GM11168 (cell line): Measurements from ENCODE around the gene ZMIZ1.

ENCODE experiments used
- in situ Hi-C: fragments of 300-500 bp; cut with MboI; formaldehyde crosslinking; loops from one replicate; pipeline ENCODE4 v1.12.0; 2022; ENCODE audit warnings: low sequenced_read_pairs; ENCODE audit not compliant: unreplicated experiment

Gene ZMIZ1

DNA sequence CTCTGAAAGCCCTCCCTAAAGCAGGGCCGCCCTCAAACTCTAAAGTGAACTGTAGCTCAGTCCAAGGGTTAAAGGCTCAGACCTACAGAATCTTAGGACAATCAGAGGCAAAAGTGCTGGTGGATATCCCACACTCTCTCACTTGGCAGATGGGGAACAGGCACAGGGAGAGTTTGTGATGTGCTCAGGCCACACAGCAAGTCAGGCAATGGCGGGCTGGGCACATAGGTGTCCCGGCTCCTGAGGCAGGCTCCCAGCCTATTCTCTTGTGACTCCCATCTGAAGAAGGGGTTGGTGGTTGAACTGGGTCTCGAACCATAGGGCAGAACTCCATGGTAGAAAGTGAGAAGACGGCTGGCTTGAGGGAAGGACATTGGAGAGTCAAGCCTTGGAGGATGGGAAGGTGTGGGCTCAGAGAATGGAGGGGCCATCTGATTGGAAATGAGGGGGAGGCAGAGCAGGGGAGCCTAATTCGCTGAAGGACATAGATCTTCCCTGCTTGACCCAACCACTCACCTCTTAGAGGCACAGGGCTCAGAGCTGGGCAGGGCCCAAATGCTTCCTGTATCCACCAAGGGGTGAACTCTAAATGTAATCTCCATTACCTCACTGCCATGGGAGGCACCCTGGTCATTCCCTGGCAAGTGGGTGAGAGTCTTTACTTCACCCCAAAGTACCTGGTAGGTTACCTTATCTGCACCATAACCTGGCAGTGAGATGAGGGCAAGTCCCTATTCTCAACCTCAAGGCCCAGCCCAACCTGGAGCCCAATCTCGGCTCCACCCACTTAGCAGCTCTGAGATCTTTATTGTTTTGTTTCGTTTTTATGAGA, 4.9 kb upstream of the ZMIZ1 start:
- in situ Hi-C loops: no loop called here

DNA sequence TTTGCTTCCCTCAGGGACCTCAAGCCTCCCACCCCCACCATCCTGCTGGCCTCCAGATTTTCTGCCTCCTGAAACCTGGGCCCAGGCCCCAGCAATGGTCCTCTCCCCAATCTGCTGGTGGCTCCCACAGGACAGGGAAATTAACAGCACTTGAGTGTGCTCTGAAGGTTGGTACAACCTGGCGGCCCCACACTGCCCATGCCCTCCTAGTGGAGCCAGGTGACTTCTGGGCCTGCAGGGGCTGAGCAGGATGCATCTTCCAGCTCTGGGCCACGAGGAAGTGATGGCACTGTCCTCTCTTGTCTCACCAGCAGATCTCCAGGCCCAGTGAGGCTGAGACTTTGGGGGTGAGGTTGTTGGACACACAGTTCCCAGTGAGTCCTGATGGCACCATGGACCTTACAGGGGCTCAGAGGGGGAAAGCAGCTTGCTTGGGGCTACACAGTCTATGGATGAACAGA, 3.6 kb upstream of the ZMIZ1 start:
- in situ Hi-C loops: no loop called here

DNA sequence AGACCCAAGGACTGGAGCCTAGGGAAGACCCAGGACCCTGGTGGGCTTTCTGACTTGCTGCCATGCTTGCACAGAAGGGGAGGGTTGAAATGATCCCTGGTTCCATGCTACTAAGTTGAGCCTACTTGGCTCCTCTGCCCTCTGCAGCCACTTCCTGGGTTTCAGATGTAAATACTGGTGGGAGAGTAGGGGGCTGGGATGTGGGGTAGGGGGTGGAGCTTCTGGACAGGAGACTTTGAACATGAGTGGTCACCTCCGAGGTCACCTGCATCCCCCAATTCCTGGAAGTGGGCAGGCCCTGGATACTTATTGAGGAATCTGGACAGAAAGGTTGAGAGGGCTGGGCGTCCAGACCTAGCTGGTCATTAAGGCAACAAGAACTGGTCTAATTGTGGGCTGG, 2.9 kb upstream of the ZMIZ1 start:
- in situ Hi-C loops: no loop called here

DNA sequence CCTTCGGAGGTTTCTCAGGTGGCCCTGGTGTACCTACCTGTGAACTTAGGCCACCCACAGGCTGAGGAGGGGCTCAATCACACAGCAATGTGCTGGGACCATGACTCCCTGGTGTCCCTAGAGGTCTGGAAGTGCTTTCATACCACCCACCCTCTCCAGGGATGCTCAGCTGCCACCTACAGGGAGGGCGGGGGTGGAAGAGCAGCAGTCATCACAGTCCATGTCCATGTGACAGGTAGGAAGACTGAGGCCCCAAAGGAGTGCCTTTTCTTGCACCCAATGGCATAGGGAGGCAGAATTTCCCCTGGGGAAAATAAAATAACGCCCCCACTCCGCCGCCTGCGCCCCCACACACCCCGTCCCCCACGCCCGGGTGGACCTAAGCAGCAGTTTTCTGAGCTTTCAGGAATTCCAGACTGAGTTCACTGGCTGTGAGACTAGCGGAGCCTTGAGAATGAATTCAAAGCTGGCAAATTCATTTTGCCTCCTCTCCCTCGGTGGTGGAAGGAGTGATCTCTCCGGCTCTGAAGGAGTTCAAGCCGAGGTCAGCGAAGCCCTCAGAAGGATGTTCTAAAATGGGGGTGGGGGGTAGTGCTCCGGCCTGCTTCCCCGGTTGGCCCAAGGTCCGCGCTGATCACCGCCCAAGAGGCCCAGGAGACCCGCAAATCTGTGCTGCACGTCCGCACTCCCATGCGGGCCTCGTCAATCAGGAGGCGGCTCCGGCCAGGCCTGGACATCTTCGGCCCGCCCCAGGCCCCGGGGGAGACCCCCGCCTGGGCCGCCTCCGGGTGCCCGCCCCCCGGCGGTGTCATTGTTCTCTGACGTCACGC, 2.1 kb upstream of the ZMIZ1 start:
- in situ Hi-C loops: no loop called here

DNA sequence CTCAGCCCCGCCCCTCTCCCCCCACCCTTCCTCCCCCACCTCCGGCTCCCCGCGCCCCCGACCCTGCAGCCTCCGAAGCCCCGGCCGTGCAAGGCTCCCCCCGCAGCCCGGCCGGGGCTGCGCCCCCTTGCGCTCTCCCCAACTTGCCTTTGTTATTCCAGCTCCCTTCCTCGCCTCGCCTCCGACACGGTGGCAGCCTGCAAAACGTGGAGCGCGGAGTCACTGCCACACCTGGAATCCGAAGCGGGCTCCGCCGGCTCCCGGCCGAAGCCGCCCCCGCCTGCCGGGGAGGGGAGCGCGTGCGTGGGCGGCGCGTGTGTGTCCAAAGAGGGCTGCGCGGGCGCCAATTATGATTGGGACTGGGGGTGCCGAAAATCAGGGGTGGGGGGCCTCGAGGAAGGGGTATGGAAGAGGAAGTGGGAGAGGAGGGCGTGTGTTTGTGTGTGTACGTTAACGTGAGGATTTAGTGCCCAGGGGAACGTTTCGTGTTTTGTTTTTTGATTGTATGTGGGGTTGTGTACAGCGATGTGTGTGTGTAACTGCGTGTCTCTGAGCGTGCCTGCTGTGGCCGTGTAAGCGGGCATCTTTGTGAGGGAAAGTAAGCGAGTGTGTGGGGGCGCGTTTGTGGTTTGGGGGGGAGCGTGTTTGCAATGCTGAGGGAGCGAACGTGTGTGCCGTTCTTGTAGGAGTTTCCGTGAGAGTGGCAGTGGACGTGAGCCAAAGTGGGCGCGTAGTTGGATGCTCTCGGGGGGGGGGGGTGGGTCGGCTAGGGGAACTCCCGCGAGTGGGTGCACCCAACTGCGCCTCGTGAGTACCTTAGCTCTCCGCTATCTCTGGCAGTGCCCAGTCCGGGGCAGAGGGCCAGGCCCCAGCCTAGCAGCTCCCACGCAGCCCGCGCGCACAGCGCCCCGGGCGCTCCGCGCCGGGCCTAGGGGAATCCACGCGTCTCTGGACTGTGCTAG, 1.2 kb upstream of the ZMIZ1 start:
- in situ Hi-C loops: no loop called here

DNA sequence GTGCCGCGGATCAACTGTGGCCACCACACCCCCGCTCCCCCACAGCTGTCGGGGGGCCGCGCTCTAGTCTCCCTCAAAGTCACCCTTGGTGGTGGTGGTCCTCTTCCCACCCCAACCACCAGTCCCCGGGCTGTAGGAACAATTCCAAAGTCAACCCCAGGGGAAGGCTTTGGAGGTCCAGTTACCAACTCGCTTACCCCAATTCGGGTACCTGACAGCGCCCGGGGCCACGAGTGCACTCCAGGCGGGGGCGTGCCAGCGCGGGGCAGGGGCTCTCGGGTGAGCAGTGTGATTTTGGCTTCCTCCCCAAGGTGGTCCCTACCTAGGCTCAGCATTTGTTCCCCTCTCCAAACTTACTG, 584 bp upstream of the ZMIZ1 start:
- in situ Hi-C loops: no loop called here

DNA sequence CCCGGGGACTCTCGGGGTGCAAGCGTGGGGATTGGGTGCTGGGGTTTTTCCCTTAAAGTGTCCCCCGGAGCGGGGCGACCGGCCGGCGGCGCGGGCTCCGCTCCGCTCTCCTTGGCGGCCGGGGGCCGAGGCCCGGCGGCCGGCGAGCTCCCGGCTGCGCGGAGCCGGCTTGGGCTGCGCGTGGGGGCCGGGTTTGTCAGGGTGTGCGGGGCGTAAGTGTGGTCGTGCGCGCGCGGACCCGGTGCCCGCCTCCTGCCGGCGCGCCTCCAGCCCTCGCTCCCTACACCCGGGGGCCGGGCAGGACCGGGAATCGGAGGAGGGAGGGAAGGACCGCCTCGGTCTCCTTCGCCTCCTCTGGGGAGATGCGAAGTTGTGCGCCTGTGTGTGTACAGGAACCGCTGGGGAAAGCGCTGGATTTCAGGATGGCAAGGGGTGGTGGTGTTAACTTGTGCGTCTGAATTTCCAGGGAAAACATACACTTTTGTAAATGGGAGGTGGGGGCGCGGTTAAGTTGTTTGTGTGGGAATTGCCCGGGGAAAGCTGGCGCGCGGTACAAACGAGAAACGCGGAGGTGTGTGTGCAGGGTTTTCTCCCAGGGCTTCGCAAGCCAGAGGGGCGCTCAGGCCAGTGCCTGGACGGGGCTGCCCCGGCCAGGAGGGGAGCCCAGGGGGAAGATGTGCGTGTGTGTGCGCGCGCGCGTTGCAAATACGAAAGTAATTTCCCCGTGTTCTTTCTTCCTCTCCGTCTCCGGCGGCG, 737 bp downstream of the ZMIZ1 start:
- in situ Hi-C loops: no loop called here

DNA sequence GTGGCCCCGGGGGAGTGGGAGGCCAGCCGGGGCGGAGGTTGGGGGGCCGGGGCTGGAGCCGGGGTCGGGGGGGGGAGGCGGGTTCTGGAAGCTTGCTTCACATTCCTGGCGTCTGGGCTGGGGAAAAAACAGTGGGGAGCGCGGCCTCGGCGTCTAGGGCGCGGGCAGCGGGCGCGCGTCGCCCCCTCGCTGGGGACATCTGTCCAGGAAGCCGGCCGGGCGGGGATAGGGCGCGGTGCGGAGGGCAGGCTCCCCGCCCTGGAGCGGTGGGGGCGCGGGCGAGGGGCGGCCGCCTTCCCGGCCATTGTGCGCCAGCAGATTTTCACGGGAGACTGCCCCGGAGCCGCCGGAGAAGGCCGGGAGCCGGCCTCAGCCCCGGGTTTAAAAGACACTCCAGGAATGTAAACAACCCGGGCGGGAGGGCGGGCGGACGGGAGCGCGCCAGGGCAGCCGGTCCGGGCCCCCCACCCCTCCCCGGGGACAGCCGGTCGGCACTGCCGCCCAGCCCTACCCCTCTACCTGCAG, 1.4 kb downstream of the ZMIZ1 start:
- in situ Hi-C loops: no loop called here

DNA sequence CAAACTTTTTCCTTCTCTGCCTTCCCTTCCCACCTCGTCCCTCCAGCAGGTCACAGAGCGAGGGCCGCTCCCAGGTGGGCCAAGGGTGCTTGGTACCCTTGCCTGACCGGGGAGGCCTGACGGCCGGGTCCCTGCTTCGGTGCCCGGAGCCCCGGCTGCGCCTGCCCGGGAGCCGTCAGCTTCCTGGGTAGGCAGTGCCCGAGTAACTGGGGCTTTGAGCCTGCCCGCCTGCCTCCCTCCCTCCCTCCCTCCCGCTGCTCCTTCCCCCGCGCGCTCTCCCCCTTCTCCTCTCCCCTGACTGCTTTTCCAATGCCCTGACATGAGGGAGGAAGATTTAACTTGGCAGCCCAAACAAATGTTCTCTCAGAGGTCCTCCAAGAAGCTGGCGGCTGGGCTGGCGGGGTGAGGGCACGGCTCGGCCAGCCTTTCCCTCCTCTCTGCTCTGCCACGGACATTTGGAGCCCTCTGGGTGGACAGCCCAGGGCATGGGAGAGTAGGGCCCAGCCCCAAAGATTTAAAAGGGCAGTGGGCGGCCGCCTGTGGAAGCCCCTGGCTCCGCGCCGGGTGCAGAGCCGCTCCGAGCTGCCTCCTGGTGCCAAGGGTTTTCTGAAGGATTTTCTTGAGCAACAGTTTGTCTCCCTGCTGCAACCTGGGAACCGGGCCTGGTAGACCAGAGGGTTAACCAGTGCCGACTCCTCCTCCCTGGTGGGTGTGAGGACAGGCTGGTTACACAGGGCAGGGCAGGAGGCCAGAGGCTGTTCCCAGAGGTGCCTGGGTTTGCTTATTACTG, 2.0 kb downstream of the ZMIZ1 start:
- in situ Hi-C loops: no loop called here

DNA sequence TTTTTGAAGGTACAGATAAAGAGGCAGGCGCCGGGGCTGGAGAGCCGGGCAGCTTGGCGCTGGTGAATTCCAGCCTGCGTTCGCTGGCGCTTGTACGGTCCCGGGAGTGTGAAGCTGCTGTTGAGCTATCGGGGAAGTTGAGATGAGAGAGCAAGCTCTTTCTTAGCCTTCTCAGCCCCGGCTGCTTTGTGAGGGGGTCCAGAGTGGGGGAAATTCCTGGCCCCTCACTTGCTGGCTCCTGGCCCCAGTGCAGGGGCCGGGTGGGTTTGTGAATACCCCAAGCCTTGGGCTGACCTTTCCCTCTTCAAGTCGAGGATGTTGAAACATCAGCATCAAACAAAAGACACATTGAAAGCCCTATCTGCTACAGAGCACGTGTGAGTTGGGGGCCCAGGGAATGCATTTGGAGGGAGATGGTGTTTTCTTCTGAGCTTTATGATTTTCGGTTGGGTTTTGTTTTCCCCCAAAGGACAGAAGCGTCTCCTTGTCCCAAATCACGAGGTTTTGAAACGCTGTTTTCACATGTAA, 2.7 kb downstream of the ZMIZ1 start:
- in situ Hi-C loops: no loop called here

DNA sequence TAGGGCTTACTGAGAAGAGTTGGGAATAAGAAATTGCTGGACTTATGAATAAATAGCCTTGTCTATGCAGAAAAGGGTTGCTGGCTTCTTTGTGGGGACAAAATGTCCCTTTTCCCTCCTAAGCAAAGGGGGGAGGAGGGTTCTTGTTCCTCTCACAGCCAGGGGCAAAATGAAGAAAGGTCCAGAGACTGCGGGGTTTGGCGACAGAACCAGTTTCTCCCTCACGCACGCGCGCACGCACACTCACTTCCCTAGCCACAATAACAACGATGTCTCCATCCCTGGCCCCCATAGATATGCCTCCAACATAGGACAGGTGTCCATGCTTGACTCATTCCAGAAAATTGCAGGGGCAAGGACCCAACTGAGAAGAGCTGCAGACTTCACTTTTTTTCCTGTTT, 3.3 kb downstream of the ZMIZ1 start:
- in situ Hi-C loops: no loop called here

DNA sequence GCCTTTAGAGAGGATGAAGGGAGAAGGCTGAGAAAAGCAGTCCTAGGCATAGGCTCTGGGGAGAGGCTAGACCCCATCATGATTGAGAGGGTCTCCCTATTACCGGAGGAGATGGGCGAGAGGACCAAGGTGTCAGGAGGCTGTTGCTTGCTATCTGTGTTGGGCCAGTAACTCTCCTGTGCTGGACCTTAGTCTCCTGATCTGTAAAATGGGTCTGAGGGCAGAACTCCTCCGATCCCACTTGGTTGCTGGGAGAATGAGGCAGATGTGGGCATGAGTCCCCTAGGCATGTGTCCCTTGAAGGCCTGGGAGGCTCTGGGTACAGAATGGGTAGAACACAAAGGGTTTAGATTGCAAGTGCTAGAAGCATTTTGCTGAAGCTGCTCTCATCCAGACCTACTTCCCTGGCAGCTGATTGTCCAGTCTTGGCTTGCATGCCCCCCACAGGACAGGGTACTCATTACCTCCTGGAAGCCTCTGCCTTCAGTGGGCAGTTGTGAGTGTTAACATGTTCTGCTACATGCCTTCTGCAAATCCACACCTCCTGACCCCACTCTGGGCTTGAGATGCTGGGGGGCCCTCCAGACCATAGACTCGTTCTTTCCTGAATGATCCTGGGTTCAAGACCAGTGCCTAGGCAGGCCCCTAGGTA, 4.4 kb downstream of the ZMIZ1 start:
- in situ Hi-C loops: no loop called here

DNA sequence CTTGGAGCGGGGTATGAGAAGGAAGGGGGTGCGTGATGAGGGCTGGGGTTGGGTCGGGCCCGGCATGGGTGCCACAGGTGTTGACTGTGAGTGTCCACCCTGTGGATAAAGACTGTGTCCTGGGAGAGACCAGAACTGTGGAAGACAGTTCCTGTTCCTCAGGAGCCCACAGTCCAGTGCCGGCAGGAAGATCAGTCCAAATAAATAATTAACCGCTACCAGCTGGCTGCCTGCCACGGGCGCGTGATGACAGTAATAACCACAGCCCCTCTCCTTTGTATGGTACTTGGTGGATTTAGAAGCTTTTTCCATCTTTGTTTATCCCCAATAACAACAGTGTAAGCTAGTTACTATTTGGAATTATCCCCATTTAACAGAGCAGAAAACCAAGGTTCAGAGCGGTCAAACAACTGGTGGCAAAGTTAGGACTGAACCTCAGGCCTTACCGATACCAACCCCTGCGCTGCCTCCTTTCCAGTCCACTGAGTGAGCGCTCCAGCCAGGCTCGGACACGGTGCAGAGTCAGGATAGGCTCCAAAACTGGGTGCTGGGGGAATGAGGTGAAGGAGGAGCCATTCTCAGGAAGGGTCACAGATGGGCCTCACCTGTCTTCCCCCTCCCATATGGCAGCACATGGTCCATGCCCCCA, 5.1 kb downstream of the ZMIZ1 start:
- in situ Hi-C loops: no loop called here

DNA sequence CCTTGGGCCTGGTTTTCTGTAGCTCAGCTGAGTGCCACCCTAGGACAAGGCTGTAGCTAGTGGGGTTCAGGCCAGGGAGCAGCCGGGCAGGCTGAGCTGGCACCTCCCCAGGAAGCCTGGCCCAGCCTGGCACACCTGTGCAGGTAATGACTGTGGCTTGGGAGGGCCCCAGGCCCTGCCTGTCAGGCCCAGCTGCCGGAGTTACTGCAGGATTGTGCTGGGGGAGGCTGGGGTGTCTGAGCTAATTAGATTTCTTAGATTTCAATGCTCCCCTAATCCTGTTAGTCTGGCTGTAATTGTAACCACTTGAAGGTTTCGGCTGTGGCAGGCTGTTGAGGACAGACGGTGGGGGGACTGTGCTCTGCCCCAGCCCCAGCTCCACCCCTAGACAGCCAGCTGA, 6.0 kb downstream of the ZMIZ1 start:
- in situ Hi-C loops: no loop called here

DNA sequence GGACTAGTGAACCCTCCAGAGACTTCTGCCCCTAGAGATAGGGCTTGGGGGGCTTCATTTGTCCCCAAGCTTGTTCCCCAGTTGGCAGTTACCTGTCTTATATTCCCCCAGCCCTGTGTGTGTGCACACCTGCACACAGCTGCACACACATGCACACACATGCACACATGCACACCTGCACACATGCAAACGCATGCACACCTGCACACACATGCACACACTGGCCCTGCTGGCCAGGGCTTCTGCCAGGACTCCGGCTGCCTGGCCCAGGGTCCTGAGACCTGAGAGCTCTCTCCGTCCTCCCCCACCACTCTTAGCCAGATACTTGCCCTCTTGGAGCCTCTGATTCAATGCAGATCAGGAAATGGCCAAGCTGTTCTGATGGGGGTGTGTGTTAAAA, 6.7 kb downstream of the ZMIZ1 start:
- in situ Hi-C loops: no loop called here

DNA sequence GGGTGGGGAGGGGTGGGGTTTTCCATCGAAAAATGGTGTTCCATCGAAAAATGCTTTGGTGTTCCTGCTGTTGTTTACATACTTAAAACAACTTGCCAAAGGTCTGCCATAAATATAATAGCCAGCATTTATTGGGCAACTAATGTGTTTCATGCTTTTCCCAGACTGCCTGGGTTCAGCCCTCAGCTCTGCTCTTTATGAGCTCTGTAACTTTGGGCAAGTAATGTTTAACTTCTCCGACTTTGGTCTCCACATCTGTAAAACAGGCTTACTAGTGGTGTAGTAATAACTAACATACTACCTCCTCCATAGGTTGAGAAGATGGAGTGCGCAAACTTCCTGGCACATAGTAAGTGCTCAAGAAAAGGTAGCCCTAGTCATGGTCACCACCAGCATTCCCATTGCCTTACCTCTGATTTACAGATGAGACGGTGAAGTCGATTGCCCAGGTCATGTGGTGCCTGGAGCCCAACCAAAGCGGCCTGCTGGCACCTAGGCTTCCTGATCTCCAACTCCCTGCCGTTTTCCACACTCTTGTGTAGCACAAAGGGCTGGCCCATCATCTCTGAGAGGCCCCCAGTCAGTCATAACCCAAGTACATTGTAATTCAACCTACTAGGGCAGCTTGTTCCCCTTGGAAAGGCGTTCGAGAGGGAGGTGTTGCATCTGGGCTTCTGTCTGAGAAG, 8.9 kb downstream of the ZMIZ1 start:
- in situ Hi-C loops: no loop called here
